SK-N-SH (cell line): ENCODE results near the gene LRMDA. TPM values are rescaled to one million over a fixed set of nuclear protein-coding genes. Genes with fewer than 3 reads are reported as not detected.

Experiments used
- CTCF ChIA-PET: fragments of 300-600, 350-600 bp; formaldehyde crosslinking; extraction: SDS; loops from one replicate; lab custom pipeline; 2021; lab: Yijun Ruan, JAX
- POLR2A ChIA-PET: fragments of 350-600 bp; sonication (Branson Sonifier 250); formaldehyde crosslinking; extraction: SDS; loops from one replicate; lab custom pipeline; 2020; ENCODE audit warnings: antibody characterized with exemption, inconsistent platforms; lab: Yijun Ruan, JAX
- DNase-seq: peaks from one replicate; pipeline ENCODE4 v3.0.0; 2012
- H2AFZ ChIP-seq: fragments of 200-600 bp; sonication (generic); 2 replicates; pipeline ENCODE4 v1.8.1; 2016; ENCODE audit warnings: antibody characterized with exemption, mild to moderate bottlenecking, low read depth
- H3F3A ChIP-seq: fragments of 200-600 bp; sonication (generic); replicated peaks from 2 replicates; pipeline ENCODE3; 2016; ENCODE audit warnings: antibody characterized with exemption, mild to moderate bottlenecking; ENCODE audit not compliant: insufficient read depth
- H3K27ac ChIP-seq, 2 experiments: fragments of 200-500 bp in 1 of 2; fragments of 200-600 bp in 1 of 2; sonication (Bioruptor generic) in 1 of 2; sonication (generic), shearing (Covaris generic) in 1 of 2; 2 replicates each; pipeline versions ENCODE4 v1.5.1 to v1.6.1; 2014 to 2016; ENCODE audit warnings: low read depth in 2 of 2, inconsistent platforms in 1 of 2, low read length in 1 of 2, mild to moderate bottlenecking in 1 of 2, mixed read lengths in 1 of 2
- H3K27me3 ChIP-seq: fragments of 200-600 bp; sonication (generic), shearing (Covaris generic); 2 replicates; pipeline ENCODE4 v1.6.1; 2016; ENCODE audit warnings: mixed run types; ENCODE audit not compliant: insufficient read depth
- H3K36me3 ChIP-seq, 2 experiments: fragments of 200-500 bp in 1 of 2; fragments of 200-600 bp in 1 of 2; sonication (Bioruptor generic) in 1 of 2; sonication (generic) in 1 of 2; replicated peaks in 1 of 2; 2 replicates each; pipeline versions ENCODE3 to v1.5.1; 2014 to 2016; ENCODE audit warnings: low read length in 1 of 2, mild to moderate bottlenecking in 1 of 2; ENCODE audit not compliant: insufficient read depth in 2 of 2, control insufficient read depth in 1 of 2
- H3K4me1 ChIP-seq, 2 experiments: fragments of 200-500 bp in 1 of 2; fragments of 200-600 bp in 1 of 2; sonication (Bioruptor generic) in 1 of 2; sonication (generic), shearing (Covaris generic) in 1 of 2; 2 replicates each; pipeline versions ENCODE4 v1.5.1 to v1.6.1; 2014 to 2016; ENCODE audit warnings: low read depth in 1 of 2, low read length in 1 of 2, mixed run types in 1 of 2; ENCODE audit not compliant: insufficient read depth in 2 of 2, control insufficient read depth in 1 of 2
- H3K4me2 ChIP-seq: fragments of 200-600 bp; sonication (generic), shearing (Covaris generic); 2 replicates; pipeline ENCODE4 v1.6.1; 2017; ENCODE audit warnings: mixed run types
- H3K4me3 ChIP-seq, 2 experiments: fragments of 200-500 bp in 1 of 2; fragments of 200-600 bp in 1 of 2; sonication (Bioruptor generic) in 1 of 2; sonication (generic), shearing (Covaris generic) in 1 of 2; 2 replicates each; pipeline versions ENCODE4 v1.5.1 to v1.8.1; 2014 to 2016; ENCODE audit warnings: low read depth in 2 of 2, inconsistent platforms in 1 of 2, low read length in 1 of 2, mild to moderate bottlenecking in 1 of 2, mixed read lengths in 1 of 2, moderate library complexity in 1 of 2
- H3K79me2 ChIP-seq: fragments of 200-600 bp; sonication (generic); 2 replicates; pipeline ENCODE4 v1.8.1; 2017; ENCODE audit warnings: mild to moderate bottlenecking; ENCODE audit not compliant: insufficient read depth
- H3K9ac ChIP-seq: fragments of 200-600 bp; sonication (generic); 2 replicates; pipeline ENCODE4 v1.6.1; 2017; ENCODE audit warnings: mixed run types
- H3K9me2 ChIP-seq: fragments of 200-600 bp; sonication (generic); 2 replicates; pipeline ENCODE4 v1.6.1; 2017; ENCODE audit warnings: mixed run types
- H3K9me3 ChIP-seq: fragments of 200-600 bp; sonication (generic); 2 replicates; pipeline ENCODE4 v1.6.1; 2017; ENCODE audit warnings: mixed run types, mild to moderate bottlenecking, moderate library complexity
- H4K20me1 ChIP-seq: fragments of 200-600 bp; sonication (generic); 2 replicates; pipeline ENCODE4 v1.6.1; 2017; ENCODE audit warnings: mild to moderate bottlenecking, mixed run types; ENCODE audit not compliant: insufficient read depth
- EP300 ChIP-seq, 2 experiments: IDR thresholded peaks; 2 replicates each; pipeline versions ENCODE4 v1.4.0 to v1.6.1; 2012; ENCODE audit warnings: borderline replicate concordance in 1 of 2, low read depth in 1 of 2, low read length in 1 of 2
- FOXM1 ChIP-seq: IDR thresholded peaks from 2 replicates; pipeline ENCODE4 v1.4.0; 2012; ENCODE audit warnings: low read depth, mild to moderate bottlenecking
- GABPA ChIP-seq: IDR thresholded peaks from 2 replicates; pipeline ENCODE4 v1.4.0; 2012; ENCODE audit warnings: low read depth, mild to moderate bottlenecking
- GATA2 ChIP-seq: sonication (generic); formaldehyde crosslinking; IDR thresholded peaks from 2 replicates; pipeline ENCODE4 v1.5.0; 2020; ENCODE audit warnings: mild to moderate bottlenecking, missing genetic modification reagents
- NFIC ChIP-seq: IDR thresholded peaks from 2 replicates; pipeline ENCODE4 v1.4.0; 2012; ENCODE audit warnings: borderline replicate concordance
- NRF1 ChIP-seq: IDR thresholded peaks from 2 replicates; pipeline ENCODE4 v1.6.1; 2012; ENCODE audit warnings: low read depth, mild to moderate bottlenecking, low read length
- RCOR1 ChIP-seq: fragments of 150-350 bp; IDR thresholded peaks from 2 replicates; pipeline ENCODE4 v1.6.1; 2017; ENCODE audit warnings: antibody characterized with exemption, low read length
- REST ChIP-seq: IDR thresholded peaks from 2 replicates; pipeline ENCODE4 v1.6.1; 2012; ENCODE audit warnings: mild to moderate bottlenecking, low read depth, low read length, moderate library complexity
- RFX5 ChIP-seq: IDR thresholded peaks from 2 replicates; pipeline ENCODE4 v1.6.1; 2012; ENCODE audit warnings: mild to moderate bottlenecking, improper control_type of control experiment, low read length
- SMC3 ChIP-seq: IDR thresholded peaks from 2 replicates; pipeline ENCODE4 v1.6.1; 2012; ENCODE audit warnings: low read depth, low read length, improper control_type of control experiment
- TEAD4 ChIP-seq: IDR thresholded peaks from 2 replicates; pipeline ENCODE4 v1.4.0; 2012; ENCODE audit warnings: mild to moderate bottlenecking, borderline replicate concordance; ENCODE audit not compliant: insufficient read depth
- YY1 ChIP-seq: IDR thresholded peaks from 2 replicates; pipeline ENCODE4 v1.4.0; 2012; ENCODE audit warnings: low read depth, mild to moderate bottlenecking
- ZBTB33 ChIP-seq: IDR thresholded peaks from 2 replicates; pipeline ENCODE4 v1.4.0; 2012; ENCODE audit warnings: low read depth, borderline replicate concordance
- WGBS: methylation state at CpG from one replicate; pipeline ENCODE4 v1.1.6; 2017; ENCODE audit warnings: low lambda C conversion rate; 5-methylcytosine and 5-hydroxymethylcytosine counted together
- polyA plus RNA-seq, 3 experiments: library from polyadenylated mRNA; depleted of rRNA; stranded (reverse); fragments of >200 nt; gene quantifications; 2 replicates each; pipeline ENCODE4 v1.2.3, GENCODE V29; 2012
- TF ChIP-seq, protein P1 (sequence below): fragments of 200-600 bp; sonication (generic); IDR thresholded peaks from 2 replicates; pipeline ENCODE4 v1.6.1; 2017; ENCODE audit warnings: antibody characterized with exemption, mild to moderate bottlenecking, moderate library complexity
- TF ChIP-seq, protein P2 (sequence below): fragments of 150-350 bp; IDR thresholded peaks from 2 replicates; pipeline ENCODE4 v1.6.1; 2016; ENCODE audit warnings: mild to moderate bottlenecking, low read depth, low read length
- TF ChIP-seq, protein P3 (sequence below): IDR thresholded peaks from 2 replicates; pipeline ENCODE4; 2012

LRMDA gene
- polyA plus RNA-seq, 1 of the 3 experiments (the other 2 are of a cell fraction), result 0.95 TPM

- ChIA-PET CTCF (interaction anchor here (0.6 kb wide), 1 partner anchor 753 kb away, joined by 5 read pairs; no protein-coding TSS in a partner anchor), POLR2A (no interaction called here)
- 75% methylated on average over 6 of the region's 7 CpGs for WGBS
These were observed 552.6 kb downstream of the LRMDA start for GRCh38 chr10:75984067-75984466.

More at GRCh38 chr10:75984067-75984466, 552.6 kb downstream of the LRMDA start:
- H3K4me3 ChIP-seq, result no peak overlapping the region
- no peaks in the 10 kb centered on the region for H3K27me3 ChIP-seq
- no peak for TF ChIP-seq YY1
- TF ChIP-seq SMC3, result no peak
- TF ChIP-seq GATA2, result no peak
- no peak for TF ChIP-seq RCOR1
- TF ChIP-seq, protein P1, sequence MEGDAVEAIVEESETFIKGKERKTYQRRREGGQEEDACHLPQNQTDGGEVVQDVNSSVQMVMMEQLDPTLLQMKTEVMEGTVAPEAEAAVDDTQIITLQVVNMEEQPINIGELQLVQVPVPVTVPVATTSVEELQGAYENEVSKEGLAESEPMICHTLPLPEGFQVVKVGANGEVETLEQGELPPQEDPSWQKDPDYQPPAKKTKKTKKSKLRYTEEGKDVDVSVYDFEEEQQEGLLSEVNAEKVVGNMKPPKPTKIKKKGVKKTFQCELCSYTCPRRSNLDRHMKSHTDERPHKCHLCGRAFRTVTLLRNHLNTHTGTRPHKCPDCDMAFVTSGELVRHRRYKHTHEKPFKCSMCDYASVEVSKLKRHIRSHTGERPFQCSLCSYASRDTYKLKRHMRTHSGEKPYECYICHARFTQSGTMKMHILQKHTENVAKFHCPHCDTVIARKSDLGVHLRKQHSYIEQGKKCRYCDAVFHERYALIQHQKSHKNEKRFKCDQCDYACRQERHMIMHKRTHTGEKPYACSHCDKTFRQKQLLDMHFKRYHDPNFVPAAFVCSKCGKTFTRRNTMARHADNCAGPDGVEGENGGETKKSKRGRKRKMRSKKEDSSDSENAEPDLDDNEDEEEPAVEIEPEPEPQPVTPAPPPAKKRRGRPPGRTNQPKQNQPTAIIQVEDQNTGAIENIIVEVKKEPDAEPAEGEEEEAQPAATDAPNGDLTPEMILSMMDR, result no peak
- TF ChIP-seq, protein P2, sequence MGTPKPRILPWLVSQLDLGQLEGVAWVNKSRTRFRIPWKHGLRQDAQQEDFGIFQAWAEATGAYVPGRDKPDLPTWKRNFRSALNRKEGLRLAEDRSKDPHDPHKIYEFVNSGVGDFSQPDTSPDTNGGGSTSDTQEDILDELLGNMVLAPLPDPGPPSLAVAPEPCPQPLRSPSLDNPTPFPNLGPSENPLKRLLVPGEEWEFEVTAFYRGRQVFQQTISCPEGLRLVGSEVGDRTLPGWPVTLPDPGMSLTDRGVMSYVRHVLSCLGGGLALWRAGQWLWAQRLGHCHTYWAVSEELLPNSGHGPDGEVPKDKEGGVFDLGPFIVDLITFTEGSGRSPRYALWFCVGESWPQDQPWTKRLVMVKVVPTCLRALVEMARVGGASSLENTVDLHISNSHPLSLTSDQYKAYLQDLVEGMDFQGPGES, result no peak
- no peak for TF ChIP-seq ZBTB33
- TF ChIP-seq, protein P3, sequence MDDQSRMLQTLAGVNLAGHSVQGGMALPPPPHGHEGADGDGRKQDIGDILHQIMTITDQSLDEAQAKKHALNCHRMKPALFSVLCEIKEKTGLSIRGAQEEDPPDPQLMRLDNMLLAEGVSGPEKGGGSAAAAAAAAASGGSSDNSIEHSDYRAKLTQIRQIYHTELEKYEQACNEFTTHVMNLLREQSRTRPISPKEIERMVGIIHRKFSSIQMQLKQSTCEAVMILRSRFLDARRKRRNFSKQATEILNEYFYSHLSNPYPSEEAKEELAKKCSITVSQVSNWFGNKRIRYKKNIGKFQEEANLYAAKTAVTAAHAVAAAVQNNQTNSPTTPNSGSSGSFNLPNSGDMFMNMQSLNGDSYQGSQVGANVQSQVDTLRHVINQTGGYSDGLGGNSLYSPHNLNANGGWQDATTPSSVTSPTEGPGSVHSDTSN, result no peak
- no peak for TF ChIP-seq REST
- TF ChIP-seq TEAD4, result no peak
- TF ChIP-seq EP300 (IDR thresholded peaks at IDR 0.05; ENCODE audit: borderline replicate concordance in 1 of 2, low read depth in 1 of 2, low read length in 1 of 2), result no peak
- TF ChIP-seq NFIC, result no peak
- no peak for TF ChIP-seq NRF1
- TF ChIP-seq FOXM1, result no peak
- no peak for TF ChIP-seq RFX5
- TF ChIP-seq GABPA, result no peak
- no peaks in the 10 kb centered on the region for H3K9me2 ChIP-seq
- no peak overlapping the region for H3K27ac ChIP-seq
- peaks cover 0 to 10% of the 10 kb centered on the region in 2 experiments; a peak in 1 of 4 replicates for H3K4me1 ChIP-seq
- no peaks in the 10 kb centered on the region for H3F3A ChIP-seq
- H3K36me3 ChIP-seq, result no peaks in the 10 kb centered on the region
- no peak overlapping the region for H3K4me2 ChIP-seq
- H2AFZ ChIP-seq, result no peak overlapping the region
- H3K79me2 ChIP-seq, result no peaks in the 10 kb centered on the region
- DNase-seq, result no peak
- H3K9me3 ChIP-seq, result no peaks in the 10 kb centered on the region
- H3K9ac ChIP-seq, result no peak overlapping the region
- H4K20me1 ChIP-seq, result no peaks in the 10 kb centered on the region
